Activated CD8-positive, alpha-beta memory T cell treated with anti-CD3 and anti-CD28 coated beads for 4 hours (primary cell): ENCODE data around the gene NRF1.

ENCODE experiments used
- DNase-seq, 2 donors: peaks; one replicate each; pipeline ENCODE4 v3.0.0-alpha.2; 2020; ENCODE audit warnings: low read depth in 2 of 2

Gene NRF1

GRCh38 chr7:129803546-129804081 is 192.1 kb downstream of the NRF1 start:
- DNase-seq = no peak

DNA sequence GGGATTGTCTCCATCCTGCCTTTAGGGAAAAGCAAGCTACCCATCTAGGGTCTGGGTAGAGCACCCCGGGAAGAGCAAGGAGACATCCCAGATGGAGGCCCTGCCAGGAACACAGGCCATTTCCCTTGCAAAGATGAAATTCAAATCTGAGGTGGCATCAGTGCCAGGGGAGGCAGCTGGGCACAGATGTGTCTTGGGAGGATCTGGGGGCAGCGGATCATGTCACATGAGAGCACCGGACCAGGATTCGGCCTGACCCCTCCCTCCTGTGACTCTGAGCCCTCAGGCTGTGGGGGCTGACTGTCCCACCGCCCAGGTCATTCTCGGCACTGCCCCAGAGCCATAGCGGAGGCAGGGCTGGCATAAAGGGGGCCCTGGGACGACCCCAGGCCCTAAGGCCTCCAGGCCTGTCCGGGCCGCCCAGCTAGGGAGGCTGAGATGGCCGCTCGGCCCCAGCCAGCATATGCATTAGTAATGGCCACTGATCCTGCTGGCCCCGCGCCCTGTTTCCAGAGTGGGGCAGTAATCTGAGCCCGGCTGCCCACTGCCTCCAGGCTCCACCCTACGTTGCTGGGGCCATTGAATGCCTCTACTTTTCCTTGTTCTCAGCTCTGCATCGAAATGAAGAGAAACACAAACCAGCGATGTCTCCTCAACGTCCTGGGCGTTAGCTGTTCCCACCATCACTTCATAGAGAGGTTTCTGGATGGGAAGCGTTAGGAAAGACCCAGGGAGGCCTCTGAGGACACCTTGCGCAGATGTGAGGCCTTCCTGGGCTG is 192.8 kb downstream of the NRF1 start:
- DNase-seq = no peak

DNA sequence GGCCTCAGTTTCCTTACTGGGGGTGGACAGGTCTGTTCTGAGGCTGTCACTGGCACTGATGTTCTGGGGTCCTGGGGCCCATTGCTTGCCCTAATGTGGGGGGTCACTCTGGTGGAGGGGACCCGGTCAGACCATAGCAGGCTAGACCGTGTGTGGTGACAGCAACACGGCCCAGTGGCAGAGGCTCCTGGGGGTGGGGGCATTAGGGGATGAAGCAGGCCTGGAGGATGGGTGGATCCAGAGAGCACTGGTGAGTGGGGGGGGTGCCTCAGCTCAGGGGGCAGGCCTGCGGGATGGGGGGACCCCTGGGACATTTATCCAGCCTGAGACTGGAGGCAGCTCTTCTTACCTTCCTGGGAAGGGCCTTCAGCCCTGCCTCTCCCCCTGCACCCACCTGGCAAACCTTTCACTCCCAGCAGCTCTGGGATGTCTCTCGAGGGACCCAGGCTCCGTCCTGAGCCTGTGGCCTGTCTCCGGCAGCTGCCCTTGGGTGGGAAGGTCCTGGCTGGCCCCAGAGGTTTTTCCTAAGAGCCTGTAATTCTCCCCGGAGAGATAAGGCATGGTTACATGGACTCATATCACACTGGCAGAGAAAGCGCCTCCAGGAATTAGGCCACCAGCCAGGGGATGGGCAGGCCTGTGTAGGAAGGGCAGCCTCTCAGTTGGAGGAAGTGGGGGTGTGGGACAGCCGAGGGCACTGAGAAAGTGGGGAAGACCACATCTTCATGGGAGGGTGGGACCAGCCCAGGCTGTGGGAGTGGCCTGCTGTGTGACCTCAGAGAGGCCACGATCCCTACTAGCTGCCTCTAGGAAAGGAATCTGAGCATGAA is 193.6 kb downstream of the NRF1 start:
- no peak for DNase-seq
